Measurements from ENCODE around the gene GLRA3. TPM values are rescaled to one million over a fixed set of nuclear protein-coding genes. Genes with fewer than 3 reads are reported as not detected.
"Not testable (repeated sequence)": the region's sequence is repeated elsewhere in the genome, so short reads cannot be mapped to it uniquely, and the experiment has no call there.

GLRA3 gene
- polyA plus RNA-seq (ENCODE audit: insufficient read length in 4 of 4), result under 1 TPM in 3 of 4 donors, not detected in 1; 0.03 to 0.06 (median 0.04) TPM

GRCh38 chr4:174828845-174829701 is at the start of gene GLRA3:
GLRA3 (minus strand) TSS chr4:174829247; CDS start chr4:174828811, 436 bp downstream.
- DNase-seq (ENCODE audit: low read depth in 4 of 4, low spot score in 3 of 4), result peak; percentile 60 to 80 (median 68)

GRCh38 chr4:174874898-174875297 is 45.9 kb upstream of the GLRA3 start:
- DNase-seq (ENCODE audit: low read depth in 4 of 4, low spot score in 3 of 4), result no peak

- no peak for DNase-seq (ENCODE audit: low read depth in 4 of 4, low spot score in 3 of 4)
These were observed 44.9 kb upstream of the GLRA3 start for GRCh38 chr4:174873931-174874330.

GRCh38 chr4:174873146-174873545 is 44.1 kb upstream of the GLRA3 start:
- DNase-seq (ENCODE audit: low read depth in 4 of 4, low spot score in 3 of 4), result not testable (repeated sequence)

GRCh38 chr4:174871407-174871806 is 42.4 kb upstream of the GLRA3 start:
- DNase-seq (ENCODE audit: low read depth in 4 of 4, low spot score in 3 of 4), result no peak

- DNase-seq (ENCODE audit: low read depth in 4 of 4, low spot score in 3 of 4), result no peak
These were observed 41.3 kb upstream of the GLRA3 start for GRCh38 chr4:174870311-174870710.

- DNase-seq (ENCODE audit: low read depth in 4 of 4, low spot score in 3 of 4), result no peak
These were observed 40.3 kb upstream of the GLRA3 start for GRCh38 chr4:174869339-174869738.

GRCh38 chr4:174867903-174868302 is 38.9 kb upstream of the GLRA3 start:
- no peak for DNase-seq (ENCODE audit: low read depth in 4 of 4, low spot score in 3 of 4)

- no peak for DNase-seq (ENCODE audit: low read depth in 4 of 4, low spot score in 3 of 4)
These were observed 36.5 kb upstream of the GLRA3 start for GRCh38 chr4:174865418-174865985.

GRCh38 chr4:174864031-174864430 is 35.0 kb upstream of the GLRA3 start:
- no peak for DNase-seq (ENCODE audit: low read depth in 4 of 4, low spot score in 3 of 4)

GRCh38 chr4:174860588-174860987 is 31.5 kb upstream of the GLRA3 start:
- DNase-seq (ENCODE audit: low read depth in 4 of 4, low spot score in 3 of 4), result no peak

GRCh38 chr4:174859904-174860303 is 30.9 kb upstream of the GLRA3 start:
- no peak for DNase-seq (ENCODE audit: low read depth in 4 of 4, low spot score in 3 of 4)

- no peak for DNase-seq (ENCODE audit: low read depth in 4 of 4, low spot score in 3 of 4)
These were observed 28.1 kb upstream of the GLRA3 start for GRCh38 chr4:174856926-174857800.

GRCh38 chr4:174855050-174855449 is 26.0 kb upstream of the GLRA3 start:
- DNase-seq (ENCODE audit: low read depth in 4 of 4, low spot score in 3 of 4), result no peak

- no peak for DNase-seq (ENCODE audit: low read depth in 4 of 4, low spot score in 3 of 4)
These were observed 24.6 kb upstream of the GLRA3 start for GRCh38 chr4:174853629-174854028.

GRCh38 chr4:174848596-174848995 is 19.5 kb upstream of the GLRA3 start:
- no peak for DNase-seq (ENCODE audit: low read depth in 4 of 4, low spot score in 3 of 4)

GRCh38 chr4:174847801-174848427 is 18.9 kb upstream of the GLRA3 start:
- no peak for DNase-seq (ENCODE audit: low read depth in 4 of 4, low spot score in 3 of 4)

GRCh38 chr4:174835536-174835935 is 6.5 kb upstream of the GLRA3 start:
- DNase-seq (ENCODE audit: low read depth in 4 of 4, low spot score in 3 of 4), result no peak

GRCh38 chr4:174834477-174834876 is 5.4 kb upstream of the GLRA3 start:
- no peak for DNase-seq (ENCODE audit: low read depth in 4 of 4, low spot score in 3 of 4)

GRCh38 chr4:174826660-174827059 is 2.4 kb downstream of the GLRA3 start:
- no peak for DNase-seq (ENCODE audit: low read depth in 4 of 4, low spot score in 3 of 4)

- DNase-seq (ENCODE audit: low read depth in 4 of 4, low spot score in 3 of 4), result no peak
These were observed 13.8 kb downstream of the GLRA3 start for GRCh38 chr4:174815282-174815681.
